Epithelial cell of proximal tubule (primary cell): ENCODE results near the gene PLEKHH1. TPM values are rescaled to one million over a fixed set of nuclear protein-coding genes. Genes with fewer than 3 reads are reported as not detected.

ENCODE experiments used
- DNase-seq: peaks from one replicate; pipeline ENCODE4 v3.0.0-alpha.2; 2011; ENCODE audit warnings: low read depth
- H3K4me3 ChIP-seq: 2 replicates; pipeline ENCODE4 v1.5.1; 2011; ENCODE audit warnings: low read depth, mild to moderate bottlenecking, low read length
- CTCF ChIP-seq: conservative IDR thresholded peaks from 2 replicates; pipeline ENCODE4 v1.5.1; 2012; ENCODE audit warnings: low read depth, mild to moderate bottlenecking, low read length
- total RNA-seq: library from RNA; depleted of rRNA; stranded (reverse); fragments of >200 nt; gene quantifications from 2 replicates; pipeline ENCODE4 v1.2.3, GENCODE V29; 2015

Gene PLEKHH1
- total RNA-seq, 1 donor from 2014 or later = 7.6 TPM

DNA sequence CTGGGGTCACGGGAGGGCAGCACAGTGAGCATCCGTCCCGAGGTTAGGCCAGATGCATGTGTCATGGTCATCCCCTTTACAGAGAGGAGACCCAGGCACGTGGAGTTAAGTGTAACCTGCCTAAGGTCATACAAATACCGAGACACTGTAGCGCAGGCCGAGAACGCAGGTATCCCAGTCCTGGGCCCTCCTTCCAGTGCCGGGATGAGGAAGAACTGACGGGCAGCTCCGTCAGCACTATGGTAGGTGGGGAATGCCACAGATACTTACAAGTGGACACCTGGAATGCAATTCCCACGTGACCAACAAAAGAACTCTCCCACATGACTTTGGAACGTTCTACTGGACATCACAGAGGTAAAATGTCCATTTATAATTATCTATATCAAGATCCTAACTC lies 35.9 kb upstream of the PLEKHH1 start:
- DNase-seq = no peak
- no peak for TF ChIP-seq CTCF
- no peak overlapping the region for H3K4me3 ChIP-seq

DNA sequence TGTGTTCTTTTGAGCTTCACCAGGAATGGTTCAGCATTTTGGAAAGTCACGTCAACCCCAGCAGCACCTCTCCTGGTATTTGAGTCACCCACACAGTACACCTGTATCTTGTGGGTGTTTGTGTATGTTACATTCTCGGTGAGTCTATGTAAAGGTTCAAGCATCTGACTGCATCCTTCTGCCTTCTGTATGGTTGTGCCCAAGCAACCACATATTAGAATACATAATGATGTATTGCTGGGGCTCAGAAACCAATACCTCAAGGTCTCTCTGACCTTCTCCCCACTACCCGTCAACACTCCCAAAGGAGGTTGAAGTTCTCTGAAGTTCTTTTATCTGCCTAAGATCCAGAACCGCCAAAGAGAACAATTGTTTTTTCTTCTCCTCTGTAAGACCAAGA lies 35.4 kb upstream of the PLEKHH1 start:
- no peak overlapping the region for H3K4me3 ChIP-seq
- DNase-seq = no peak
- TF ChIP-seq CTCF = no peak

DNA sequence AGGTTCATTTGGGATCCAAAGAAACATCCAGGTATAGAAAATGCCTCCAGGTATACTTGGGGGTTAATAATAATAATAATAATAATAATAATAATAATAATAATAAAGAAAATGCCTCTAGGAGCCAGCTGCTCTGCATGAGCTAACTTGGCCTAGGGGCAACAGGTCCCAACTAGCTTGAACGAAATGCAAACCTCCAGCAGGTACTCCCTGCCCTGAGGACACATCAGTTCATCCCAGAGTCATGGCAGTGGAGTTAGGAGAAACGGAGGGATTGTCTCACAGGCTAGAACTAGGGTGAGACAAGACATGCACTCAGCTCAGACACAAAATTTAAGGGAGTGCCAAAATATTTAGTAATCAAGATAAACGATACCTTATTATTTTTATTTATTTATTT lies 32.1 kb upstream of the PLEKHH1 start:
- no peak overlapping the region for H3K4me3 ChIP-seq
- no peak for TF ChIP-seq CTCF
- no peak for DNase-seq

DNA sequence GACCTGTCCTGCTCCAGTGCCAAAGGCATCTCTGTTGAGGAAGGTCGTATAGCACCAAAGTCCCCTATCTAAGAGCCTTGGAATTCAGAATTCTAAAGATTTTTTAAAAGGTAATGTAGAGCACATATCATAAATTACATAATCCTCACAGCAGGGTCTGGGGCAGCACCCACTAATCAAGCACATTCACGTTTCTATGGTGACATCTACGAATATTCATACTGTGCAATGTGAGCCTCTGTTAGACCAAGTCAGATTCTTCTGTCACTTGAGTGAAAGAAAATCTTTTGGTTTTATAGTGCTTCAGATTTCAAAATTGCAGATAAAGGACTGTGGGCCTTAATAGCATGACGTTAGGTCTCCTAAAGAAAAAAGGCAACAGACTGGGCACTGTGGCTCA lies 31.4 kb upstream of the PLEKHH1 start:
- DNase-seq = no peak
- TF ChIP-seq CTCF = no peak
- H3K4me3 ChIP-seq = no peak overlapping the region

GRCh38 chr14:67502867-67503266 lies 30.2 kb upstream of the PLEKHH1 start:
- TF ChIP-seq CTCF = no peak
- DNase-seq = no peak

GRCh38 chr14:67503331-67503730 lies 29.8 kb upstream of the PLEKHH1 start:
- TF ChIP-seq CTCF = no peak
- H3K4me3 ChIP-seq = no peak overlapping the region
- DNase-seq = no peak

More at GRCh38 chr14:67502867-67503266, 30.2 kb upstream of the PLEKHH1 start:
- H3K4me3 ChIP-seq = no peak overlapping the region

DNA sequence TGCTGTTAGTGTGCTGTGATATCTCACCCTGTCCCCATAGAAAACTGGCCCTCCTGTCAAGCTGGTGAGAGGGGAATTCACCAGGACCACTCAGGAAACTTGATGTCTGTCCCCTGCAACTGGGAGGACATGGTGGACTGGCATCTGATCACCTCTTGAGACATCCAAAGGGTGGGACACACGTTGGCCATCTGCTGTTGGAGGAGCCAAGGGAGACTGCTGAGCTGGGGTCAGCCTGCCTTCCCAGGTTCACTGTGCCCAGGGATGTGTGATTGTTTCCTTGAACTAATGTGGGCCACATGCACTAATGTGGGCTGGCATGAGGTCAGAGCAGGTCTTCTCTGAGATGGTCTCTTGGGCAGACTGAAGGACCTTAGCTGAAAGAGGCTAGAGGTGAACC lies 27.8 kb upstream of the PLEKHH1 start:
- DNase-seq = no peak
- TF ChIP-seq CTCF = no peak
- no peak overlapping the region for H3K4me3 ChIP-seq
